Measurements from ENCODE around the gene C1orf105. TPM values are rescaled to one million over a fixed set of nuclear protein-coding genes. Genes with fewer than 3 reads are reported as not detected.

C1orf105 gene
- total and polyA plus RNA-seq, 2 of the 13 experiments (the other 11 are each of a cell fraction or from before 2014, with no cell fraction given), result 0.15 to 0.45 TPM

- TF ChIP-seq KMT2B (CRISPR knock-in tag; IDR thresholded peaks at IDR 0.05) (no peak), MLLT10 (CRISPR knock-in tag; IDR thresholded peaks at IDR 0.05) (no peak), ZNF513 (CRISPR knock-in tag; conservative IDR thresholded peaks at IDR 0.05) (no peak), ZNF441 (CRISPR knock-in tag; IDR thresholded peaks at IDR 0.05; ENCODE audit: borderline replicate concordance) (no peak), EHMT2 (IDR thresholded peaks at IDR 0.05; ENCODE audit: borderline replicate concordance, low read depth, low read length) (no peak), ZNF253 (CRISPR knock-in tag; IDR thresholded peaks at IDR 0.05; ENCODE audit: borderline replicate concordance) (no peak), REPIN1 (CRISPR knock-in tag; IDR thresholded peaks at IDR 0.05; ENCODE audit: borderline replicate concordance, low read depth) (no peak), NONO (IDR thresholded peaks at IDR 0.05) (no peak), NONO (CRISPR knock-in tag; conservative IDR thresholded peaks at IDR 0.05) (no peak), ZNF644 (CRISPR knock-in tag; IDR thresholded peaks at IDR 0.05; ENCODE audit: low read depth) (no peak), HIVEP1 (CRISPR knock-in tag; IDR thresholded peaks at IDR 0.05) (no peak), ZNF577 (CRISPR knock-in tag; IDR thresholded peaks at IDR 0.05; ENCODE audit: borderline replicate concordance, low read depth) (no peak), TRIM24 (CRISPR knock-in tag; IDR thresholded peaks at IDR 0.05) (no peak), ZNF142 (CRISPR knock-in tag; IDR thresholded peaks at IDR 0.05) (no peak), GRHL1 (CRISPR knock-in tag; conservative IDR thresholded peaks at IDR 0.05) (no peak)
- WGBS (ENCODE audit: low lambda C conversion rate), result 94% methylated on average over 1 of the region's 1 CpG
- no peak overlapping the region for H3K4me2 ChIP-seq (ENCODE audit: low read depth, low read length)
- in situ Hi-C loops (cut with HindIII; ENCODE audit: extremely low pct_ligation_motif_present, low pct_unique_long_range_greater_than_20kb) (no loop called here), intact Hi-C loops (cut with micrococcal nuclease; ENCODE audit: unreplicated experiment) (no loop called here)
- no peak for FAIRE-seq
- CTCF ChIA-PET (ENCODE audit: low intra/inter-chr PET ratio, low total read pairs), result no interaction called here
- no peak overlapping the region for H3K27ac ChIP-seq (ENCODE audit: extremely low read length, insufficient read depth, low read length)
- peaks cover 41% of the 10 kb centered on the region for H3K4me1 ChIP-seq (ENCODE audit: insufficient read depth, low read length)
- no peak for ATAC-seq
- H2AFZ ChIP-seq (ENCODE audit: low read length), result no peak overlapping the region
- H3K36me3 ChIP-seq (replicated peaks in 1 of 2; ENCODE audit: control insufficient read depth in 1 of 2, insufficient read depth in 2 of 2, low read length in 2 of 2), result no peaks in the 10 kb centered on the region
- no peak overlapping the region for H3K9ac ChIP-seq (ENCODE audit: insufficient read depth, low read depth, low read length)
- no TSS peak for BruUV-seq (replicated peaks)
- H4K20me1 ChIP-seq (ENCODE audit: insufficient read depth, low read length), result no peaks in the 10 kb centered on the region
- no peak for DNase-seq (ENCODE audit: low spot score)
- no peaks in the 10 kb centered on the region for H3K9me3 ChIP-seq (ENCODE audit: low read length)
- H3K4me3 ChIP-seq (replicated peaks in 1 of 3; ENCODE audit: insufficient read depth in 1 of 3, low read depth in 2 of 3, low read length in 3 of 3), result no peak overlapping the region
- H3K27me3 ChIP-seq (ENCODE audit: control insufficient read depth in 1 of 2, insufficient read depth in 2 of 2, low read length in 2 of 2), result no peaks in the 10 kb centered on the region
- POLR2A ChIA-PET, result no interaction called here
- H3K79me2 ChIP-seq (ENCODE audit: insufficient read depth, low read length), result no peaks in the 10 kb centered on the region
These were observed 57.3 kb downstream of the C1orf105 start for GRCh38 chr1:172477741-172478140.

All from HepG2 (cell line).